IPS-NIHi7 (cell line): ENCODE measurements around the gene TMEM127.
"Not testable (repeated sequence)": the region's sequence is repeated elsewhere in the genome, so short reads cannot be mapped to it uniquely, and the experiment has no call there.

Experiments
- DNase-seq: peaks from one replicate; pipeline ENCODE4 v3.0.0; 2012; ENCODE audit warnings: mixed read lengths; ENCODE audit errors: extremely low spot score

Gene TMEM127

GRCh38 chr2:96264086-96264485, 1.7 kb downstream of the TMEM127 start:
- no peak for DNase-seq

GRCh38 chr2:96262306-96262705, 3.5 kb downstream of the TMEM127 start:
- no peak for DNase-seq

GRCh38 chr2:96261328-96262003, 4.3 kb downstream of the TMEM127 start:
- DNase-seq = no peak

- DNase-seq = peak; percentile 83
Measured at GRCh38 chr2:96260387-96261260, 5.2 kb downstream of the TMEM127 start.

GRCh38 chr2:96259497-96259921, 6.3 kb downstream of the TMEM127 start:
- no peak for DNase-seq

- DNase-seq = no peak
Measured at GRCh38 chr2:96258166-96259022, 7.4 kb downstream of the TMEM127 start.

- DNase-seq = not testable (repeated sequence)
Measured at GRCh38 chr2:96257744-96258143, 8.1 kb downstream of the TMEM127 start.

GRCh38 chr2:96256611-96257113, 9.1 kb downstream of the TMEM127 start:
- DNase-seq = no peak

GRCh38 chr2:96254571-96254970, 11.2 kb downstream of the TMEM127 start:
- no peak for DNase-seq

GRCh38 chr2:96253006-96253405, 12.8 kb downstream of the TMEM127 start:
- DNase-seq = no peak

- no peak for DNase-seq
Measured at GRCh38 chr2:96252526-96252925, 13.3 kb downstream of the TMEM127 start.

GRCh38 chr2:96251721-96252292, 14.0 kb downstream of the TMEM127 start:
- DNase-seq = peak; percentile 58

GRCh38 chr2:96250188-96250587, 15.6 kb downstream of the TMEM127 start:
- no peak for DNase-seq

- DNase-seq = no peak
Measured at GRCh38 chr2:96249654-96250053, 16.1 kb downstream of the TMEM127 start.

GRCh38 chr2:96248624-96249023, 17.2 kb downstream of the TMEM127 start:
- no peak for DNase-seq

- no peak for DNase-seq
Measured at GRCh38 chr2:96247896-96248295, 17.9 kb downstream of the TMEM127 start.

- DNase-seq = no peak
Measured at GRCh38 chr2:96247009-96247408, 18.8 kb downstream of the TMEM127 start.

GRCh38 chr2:96245609-96246390, 20.0 kb downstream of the TMEM127 start:
- DNase-seq = no peak

GRCh38 chr2:96243843-96244242, 22.0 kb downstream of the TMEM127 start:
- DNase-seq = no peak

- no peak for DNase-seq
Measured at GRCh38 chr2:96241900-96242611, 23.7 kb downstream of the TMEM127 start.
